Measurements from ENCODE around the gene ATOH8. TPM values are rescaled to one million over a fixed set of nuclear protein-coding genes. Genes with fewer than 3 reads are reported as not detected.

Gene ATOH8
- total and polyA plus RNA-seq, 2 donors from 2014 or later: 11.2 to 18.6 TPM

GRCh38 chr2:85743304-85743978 lies 10.3 kb upstream of the ATOH8 start:
- H3K4me3 ChIP-seq (ENCODE audit: low read length in 3 of 3): no peak overlapping the region
- H3K27me3 ChIP-seq (ENCODE audit: control insufficient read depth, insufficient read depth, low read length): no peaks in the 10 kb centered on the region
- H3K9ac ChIP-seq (ENCODE audit: low read length in 3 of 3): peak overlapping the region in 1 of 3 donors; percentile 53
- intact Hi-C loops (cut with DNase I): no loop called here
- DNase-seq (peak in 3 of 5 donors; percentile 60 to 70 (median 69)), FAIRE-seq (no peak)
- H3K27ac ChIP-seq (ENCODE audit: low read depth in 2 of 2, low read length in 2 of 2): peak overlapping the region; percentile 73 to 75
- H3K4me1 ChIP-seq (ENCODE audit: control insufficient read depth in 2 of 3, insufficient read depth in 2 of 3, low read depth in 1 of 3, low read length in 3 of 3): peaks cover 11 to 47% (median 42%) of the 10 kb centered on the region in 3 donors
- TF ChIP-seq CTCF (IDR thresholded peaks at IDR 0.05; ENCODE audit: borderline replicate concordance, extremely low read depth, insufficient read depth): no peak
- H3K36me3 ChIP-seq (ENCODE audit: control insufficient read depth in 2 of 3, insufficient read depth in 3 of 3, low read length in 3 of 3): no peaks in the 10 kb centered on the region
- no peaks in the 10 kb centered on the region for H3K9me3 ChIP-seq (ENCODE audit: control insufficient read depth in 2 of 3, insufficient read depth in 1 of 3, low read length in 3 of 3)

- Histone ChIP-seq H3K36me3 (ENCODE audit: control insufficient read depth in 2 of 3, insufficient read depth in 3 of 3, low read length in 3 of 3) (no peaks in the 10 kb centered on the region), H3K9ac (ENCODE audit: low read length in 3 of 3) (peak overlapping the region in 2 of 3 donors; percentile 20 to 24), H3K9me3 (ENCODE audit: control insufficient read depth in 2 of 3, insufficient read depth in 1 of 3, low read length in 3 of 3) (no peaks in the 10 kb centered on the region), H3K27ac (ENCODE audit: low read depth in 2 of 2, low read length in 2 of 2) (peak overlapping the region; percentile 73 to 75), H3K4me3 (ENCODE audit: low read length in 3 of 3) (no peak overlapping the region), H3K27me3 (ENCODE audit: control insufficient read depth, insufficient read depth, low read length) (no peaks in the 10 kb centered on the region), H3K4me1 (ENCODE audit: control insufficient read depth in 2 of 3, insufficient read depth in 2 of 3, low read depth in 1 of 3, low read length in 3 of 3) (peaks cover 11 to 47% (median 44%) of the 10 kb centered on the region in 3 donors)
- no peak for TF ChIP-seq CTCF (IDR thresholded peaks at IDR 0.05; ENCODE audit: borderline replicate concordance, extremely low read depth, insufficient read depth)
- intact Hi-C loops (cut with DNase I): no loop called here
- DNase-seq (no peak), FAIRE-seq (no peak)
Measured at GRCh38 chr2:85744055-85744454, 9.7 kb upstream of the ATOH8 start.

- H3K36me3 ChIP-seq (ENCODE audit: control insufficient read depth in 2 of 3, insufficient read depth in 3 of 3, low read length in 3 of 3): no peaks in the 10 kb centered on the region
- peaks cover 11 to 49% (median 47%) of the 10 kb centered on the region in 3 donors for H3K4me1 ChIP-seq (ENCODE audit: control insufficient read depth in 2 of 3, insufficient read depth in 2 of 3, low read depth in 1 of 3, low read length in 3 of 3)
- no peaks in the 10 kb centered on the region for H3K27me3 ChIP-seq (ENCODE audit: control insufficient read depth, insufficient read depth, low read length)
- TF ChIP-seq CTCF (IDR thresholded peaks at IDR 0.05; ENCODE audit: borderline replicate concordance, extremely low read depth, insufficient read depth): no peak
- FAIRE-seq: no peak
- intact Hi-C loops (cut with DNase I): no loop called here
- H3K4me3 ChIP-seq (ENCODE audit: low read length in 3 of 3): no peak overlapping the region
- H3K27ac ChIP-seq (ENCODE audit: low read depth in 2 of 2, low read length in 2 of 2): peak overlapping the region; percentile 41 to 73
- no peaks in the 10 kb centered on the region for H3K9me3 ChIP-seq (ENCODE audit: control insufficient read depth in 2 of 3, insufficient read depth in 1 of 3, low read length in 3 of 3)
- DNase-seq: peak in 2 of 5 donors; percentile 59 to 85
- no peak overlapping the region for H3K9ac ChIP-seq (ENCODE audit: low read length in 3 of 3)
Measured at GRCh38 chr2:85744741-85745601, 8.8 kb upstream of the ATOH8 start.
